A172 (cell line): ENCODE measurements around the gene PDF. TPM values are rescaled to one million over a fixed set of nuclear protein-coding genes. Genes with fewer than 3 reads are reported as not detected.

ENCODE experiments used
- DNase-seq: peaks from one replicate; pipeline ENCODE4 v3.0.0-alpha.2; 2015; ENCODE audit warnings: low spot score
- total RNA-seq: library from RNA; depleted of rRNA; stranded (reverse); fragments of >200 nt; shearing (Covaris generic); gene quantifications from 2 replicates; pipeline ENCODE4 v1.2.3, GENCODE V29; 2014

The PDF gene
- total RNA-seq, 1 experiment from 2014 or later = 68.4 TPM

DNA sequence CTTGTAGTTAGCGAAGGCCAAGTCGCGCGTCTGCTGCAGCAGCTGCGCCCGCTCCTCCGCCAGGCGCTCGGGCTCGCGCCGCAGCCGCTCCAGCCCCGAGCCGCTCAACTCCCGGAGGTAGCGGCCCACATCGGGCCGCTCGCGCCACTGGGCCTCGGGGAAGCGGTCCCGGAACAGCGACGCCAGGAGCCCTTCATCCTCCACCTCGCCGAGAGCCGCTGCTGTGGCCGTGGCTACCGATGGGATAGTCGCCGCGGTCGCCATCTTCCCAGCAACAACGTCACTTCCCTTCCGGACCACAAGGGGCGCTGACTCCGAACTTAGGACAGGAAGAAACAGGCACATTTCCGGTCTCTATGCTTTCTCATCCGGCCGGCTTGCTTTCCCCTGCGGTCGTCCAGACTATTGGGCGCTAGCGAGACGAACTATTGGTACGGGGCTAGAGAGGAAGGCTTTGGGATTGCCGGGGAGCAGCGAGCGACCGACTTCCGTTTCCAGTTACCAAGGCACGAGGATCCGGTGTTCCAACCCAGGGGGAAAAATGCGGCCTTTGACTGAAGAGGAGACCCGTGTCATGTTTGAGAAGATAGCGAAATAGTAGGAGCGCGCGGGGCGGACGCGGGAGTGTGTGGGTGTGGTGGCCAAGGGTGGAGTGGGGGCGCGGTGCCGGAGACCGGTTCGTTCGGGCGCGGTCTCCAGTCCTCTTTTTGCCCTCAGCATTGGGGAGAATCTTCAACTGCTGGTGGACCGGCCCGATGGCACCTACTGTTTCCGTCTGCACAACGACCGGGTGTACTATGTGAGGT lies 9.1 kb upstream of the PDF start, which contains the start of the genes COG8 and NIP7:
TSS of gene COG8 (minus strand) at position 276 of the 806 bp plus-strand sequence. CDS start at position 264, 12 bp downstream.
TSS of gene NIP7 (plus strand) at position 484 of the 806 bp plus-strand sequence. CDS start at position 542, 58 bp downstream.
- peak; percentile 98 for DNase-seq

DNA sequence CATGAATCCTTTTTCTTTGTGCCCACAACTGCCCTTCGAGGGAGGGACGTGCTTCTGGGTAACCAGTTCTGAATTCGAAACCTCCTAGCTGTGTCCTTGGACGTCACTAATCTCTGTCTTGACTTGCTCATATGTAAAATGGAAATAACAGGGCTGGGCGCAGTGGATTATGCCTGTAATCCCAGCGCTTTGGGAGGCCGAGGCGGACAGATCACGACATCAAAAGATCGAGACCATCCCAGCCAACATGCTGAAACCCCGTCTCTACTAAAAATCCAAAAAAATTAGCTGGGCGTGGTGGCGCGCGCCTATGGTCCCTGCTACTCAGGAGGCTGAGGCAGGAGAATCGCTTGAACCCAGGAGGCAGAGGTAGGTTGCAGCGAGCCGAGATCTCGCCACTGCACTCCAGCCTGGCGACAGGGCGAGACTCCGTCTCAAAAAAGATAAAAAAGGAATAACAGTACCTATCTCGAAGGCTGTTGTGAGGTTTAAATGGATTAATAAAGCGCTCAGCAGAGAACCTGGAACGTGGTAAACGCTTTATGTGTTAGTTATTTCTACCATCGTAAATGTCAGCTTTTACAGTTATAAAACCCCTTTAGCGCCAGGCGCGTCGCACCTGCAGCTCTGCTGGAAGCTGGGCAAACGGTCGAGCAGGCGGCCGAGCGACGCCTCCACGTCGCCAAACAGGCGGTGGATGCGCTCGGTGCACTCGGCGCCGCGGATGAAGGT lies 8.3 kb upstream of the PDF start:
- no peak for DNase-seq

DNA sequence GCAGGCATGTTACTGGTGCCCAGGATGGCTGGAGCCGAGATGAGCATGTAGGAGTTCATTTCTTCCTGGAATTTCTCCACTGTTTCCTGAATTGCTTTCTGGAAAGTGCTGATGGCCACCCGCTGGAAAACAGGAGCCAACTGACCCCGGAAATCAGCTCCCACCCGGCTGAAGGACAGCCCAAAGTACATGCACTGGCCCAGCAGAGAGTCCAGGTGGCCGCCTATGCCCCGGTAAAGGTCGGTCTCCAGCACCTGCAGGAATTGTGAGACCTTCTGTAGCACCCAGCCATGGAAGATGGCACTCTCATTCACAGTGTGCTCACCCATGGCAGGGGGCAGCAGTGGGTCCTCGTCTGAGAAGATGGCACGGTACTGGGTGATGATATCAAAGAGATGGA lies 4.3 kb upstream of the PDF start:
- no peak for DNase-seq

DNA sequence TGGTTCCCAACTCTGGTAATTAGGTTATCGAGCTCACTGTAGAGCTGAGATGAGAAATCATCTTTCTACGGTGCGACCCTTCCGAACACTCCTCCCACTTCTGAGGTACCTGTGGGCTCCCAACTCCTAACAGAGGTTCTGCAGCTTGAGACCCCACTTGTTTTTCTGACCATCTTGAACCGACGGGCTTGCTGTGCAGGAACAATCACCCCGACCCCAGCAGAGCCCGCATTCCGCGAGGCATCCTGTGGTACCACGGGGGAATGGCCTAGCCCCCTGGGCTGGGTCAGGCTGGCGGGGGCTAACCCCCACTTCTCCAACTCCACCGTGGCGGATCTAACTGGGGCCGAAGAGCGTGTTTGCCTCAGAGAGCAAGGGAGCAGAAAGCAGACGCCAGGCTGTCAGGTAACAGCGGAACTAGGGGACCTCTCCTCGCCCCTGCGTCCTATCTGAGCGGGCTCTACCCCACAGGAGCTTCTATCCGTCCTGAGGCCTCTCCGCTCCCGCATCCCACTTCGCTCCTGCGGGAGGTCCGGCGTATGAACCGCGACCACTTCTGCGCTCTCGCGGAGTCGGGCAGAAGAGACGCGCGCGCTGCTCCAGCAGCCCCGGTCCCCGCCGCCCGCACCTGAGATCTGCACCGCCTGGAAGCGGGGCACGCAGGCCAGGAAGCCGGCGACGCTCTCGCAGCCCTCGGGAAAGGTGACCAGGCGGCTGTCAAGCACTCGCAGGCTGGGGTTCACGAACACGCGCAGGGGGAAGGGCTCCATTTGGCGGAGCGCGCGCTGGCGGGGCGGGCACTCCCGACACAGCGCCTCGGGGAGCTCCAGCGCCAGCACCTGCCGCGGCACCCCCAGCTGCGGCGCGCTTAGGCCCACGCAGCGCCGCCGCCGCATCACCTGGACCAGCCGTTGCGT lies 761 bp downstream of the PDF start:
- DNase-seq = no peak

DNA sequence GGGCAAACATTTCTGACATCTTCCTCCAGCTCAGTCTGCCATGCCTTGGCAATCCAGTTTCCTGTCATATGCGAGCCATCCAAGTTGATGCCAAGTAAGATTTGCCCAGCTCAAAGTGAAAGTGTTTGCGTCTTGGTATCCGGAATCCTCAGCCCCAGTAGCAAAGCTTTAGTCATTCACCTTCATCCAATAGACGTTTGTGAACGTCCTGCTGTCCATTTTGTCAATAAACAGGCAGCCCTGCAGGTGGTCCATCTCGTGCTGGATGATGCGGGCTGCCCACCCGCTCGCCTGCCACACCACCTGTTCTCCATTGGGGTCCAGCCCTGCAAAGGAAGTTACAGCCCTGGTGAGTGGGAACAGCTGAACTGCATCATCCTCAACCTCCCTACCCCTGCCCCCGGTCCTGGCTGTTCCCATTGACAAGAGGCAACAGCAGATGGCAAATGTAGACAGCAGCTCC lies 1.5 kb downstream of the PDF start:
- peak; percentile 55 for DNase-seq

DNA sequence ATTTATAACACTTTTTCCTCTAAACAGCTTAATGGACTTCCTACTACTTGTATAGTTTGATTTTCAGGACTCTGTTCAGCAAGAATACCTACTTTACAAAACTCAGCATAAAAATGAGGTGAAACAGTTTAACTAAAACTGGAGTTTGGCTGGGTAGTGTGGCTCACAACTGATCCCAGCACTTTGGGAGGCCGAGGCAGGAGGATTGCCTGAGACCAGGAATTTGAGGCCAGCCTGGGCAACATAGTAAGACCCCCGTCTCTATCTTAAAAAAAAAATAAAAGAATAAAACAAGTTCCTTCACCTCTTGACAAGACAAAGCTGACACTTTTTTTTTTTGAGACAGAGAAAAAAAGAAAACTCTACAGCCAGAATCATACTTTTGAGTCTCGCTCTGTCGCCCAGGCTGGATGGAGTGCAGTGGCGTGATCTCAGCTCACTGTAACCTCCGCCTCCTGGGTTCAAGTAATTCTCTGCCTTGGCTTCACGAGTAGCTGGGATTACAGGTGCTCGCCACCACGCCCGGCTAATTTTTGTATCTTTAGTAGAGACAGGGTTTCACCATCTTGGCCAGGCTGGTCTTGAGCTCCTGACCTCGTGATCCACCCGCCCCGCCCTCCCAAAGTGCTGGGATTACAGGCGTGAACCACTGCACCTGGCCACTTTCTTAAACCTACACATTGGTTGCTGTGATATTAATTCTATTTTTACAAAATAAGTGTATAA lies 2.6 kb downstream of the PDF start:
- no peak for DNase-seq

DNA sequence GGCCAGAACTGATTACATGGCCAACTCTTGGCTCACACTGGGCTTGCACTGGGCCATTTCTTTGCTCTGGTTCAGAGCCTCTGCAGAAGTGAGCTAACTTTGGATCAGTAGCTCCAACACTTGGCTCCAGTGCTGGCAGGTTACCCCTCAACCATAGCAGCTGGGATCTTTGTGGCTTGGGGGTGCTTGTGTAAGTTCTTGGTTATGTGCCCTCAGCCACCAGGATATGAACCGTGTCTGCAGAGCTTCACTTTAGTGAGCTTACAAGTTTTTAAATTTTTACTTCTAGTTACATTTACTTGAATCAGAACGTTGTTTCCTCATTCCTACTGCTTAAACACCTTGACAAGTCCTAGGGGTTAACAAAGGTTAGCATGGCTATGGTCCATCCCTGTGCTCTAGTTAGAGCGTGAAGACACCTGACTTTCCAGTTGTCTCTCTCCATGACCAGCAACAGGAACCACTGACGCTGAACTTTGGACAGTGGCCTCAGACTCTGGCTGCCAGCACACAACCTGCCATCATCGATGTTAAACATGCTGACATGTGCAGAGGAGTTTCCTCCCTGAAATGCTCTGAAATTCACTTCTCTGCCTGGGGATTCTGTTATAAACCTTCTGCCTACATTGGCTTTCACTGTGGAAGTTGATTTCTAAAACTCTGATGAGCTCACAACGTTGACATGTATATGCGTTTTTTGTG lies 4.1 kb downstream of the PDF start:
- no peak for DNase-seq

DNA sequence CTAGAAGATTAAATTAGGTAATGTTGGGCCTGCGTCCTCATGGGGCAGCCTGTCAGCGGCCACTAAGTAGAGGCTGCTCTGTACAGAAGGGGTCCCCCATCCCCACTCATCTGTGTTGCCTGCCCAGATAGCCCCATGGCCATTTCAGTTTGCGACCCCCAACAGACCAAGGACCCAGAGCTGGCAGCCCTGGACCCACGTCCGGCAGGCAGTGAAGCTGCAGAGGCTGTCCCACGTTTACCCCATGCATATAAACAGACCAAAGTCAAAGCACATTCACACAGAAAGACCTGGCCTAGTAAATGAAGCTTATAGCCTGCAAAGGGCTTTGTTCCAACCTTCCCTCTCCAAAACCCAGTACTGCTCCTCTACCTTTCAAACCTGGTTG lies 4.6 kb downstream of the PDF start:
- DNase-seq = no peak

DNA sequence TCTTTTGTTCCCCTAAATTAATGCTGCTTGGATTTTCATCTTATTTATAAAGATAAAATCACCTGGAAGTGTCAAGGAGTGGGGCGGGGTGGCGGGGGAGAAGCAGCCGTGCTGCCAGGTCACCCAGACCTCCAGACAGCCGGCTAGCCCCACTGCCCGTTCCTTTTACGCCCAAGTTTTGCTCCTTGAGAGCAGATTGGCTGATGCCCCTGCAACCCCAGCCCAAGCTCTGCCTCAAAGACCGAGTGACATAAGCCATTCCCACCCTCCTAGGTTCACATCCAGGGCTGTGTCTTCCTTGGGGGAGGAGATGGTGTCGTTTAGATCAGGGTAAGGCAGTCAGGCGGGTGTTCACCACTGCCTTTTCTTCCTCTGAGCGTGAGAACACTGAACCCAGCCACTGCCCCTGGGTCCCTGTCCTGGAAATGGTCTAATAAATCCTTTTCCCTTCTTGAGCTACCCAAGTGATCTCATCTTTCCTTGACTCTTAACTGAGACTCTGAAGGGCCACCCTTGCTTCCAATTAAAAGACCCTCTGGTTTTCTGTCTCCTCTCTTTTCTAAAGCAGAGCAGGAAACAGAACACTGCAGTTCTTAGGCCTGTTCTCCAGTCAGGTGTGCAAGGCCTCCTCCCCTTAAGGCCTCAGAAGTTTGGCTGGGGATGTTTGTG lies 5.7 kb downstream of the PDF start:
- no peak for DNase-seq

DNA sequence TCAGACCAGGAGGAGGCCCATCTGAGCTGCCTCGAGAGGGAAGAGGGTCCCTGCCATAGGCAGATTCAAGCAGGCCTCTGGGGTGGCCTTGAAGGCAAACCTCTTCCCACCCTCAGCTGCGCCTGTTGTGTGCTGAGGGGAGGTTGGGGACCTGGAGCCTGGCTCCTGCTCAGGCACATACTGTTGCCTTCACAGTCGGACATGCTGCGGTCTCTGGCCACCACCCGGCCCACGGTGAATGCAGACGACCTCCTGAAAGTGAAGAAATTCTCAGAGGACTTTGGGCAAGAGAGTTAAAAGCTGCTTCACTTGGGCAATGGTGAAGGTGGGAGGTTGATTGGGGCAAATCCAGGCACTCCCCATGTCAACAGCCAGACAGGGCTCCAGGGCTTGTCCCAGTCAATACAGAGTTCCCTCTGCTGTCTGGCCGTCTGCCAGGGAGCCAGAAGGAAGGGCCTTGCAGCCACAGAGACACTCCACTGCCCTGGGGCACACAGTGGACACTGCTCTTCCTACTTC lies 6.3 kb downstream of the PDF start:
- DNase-seq = no peak

DNA sequence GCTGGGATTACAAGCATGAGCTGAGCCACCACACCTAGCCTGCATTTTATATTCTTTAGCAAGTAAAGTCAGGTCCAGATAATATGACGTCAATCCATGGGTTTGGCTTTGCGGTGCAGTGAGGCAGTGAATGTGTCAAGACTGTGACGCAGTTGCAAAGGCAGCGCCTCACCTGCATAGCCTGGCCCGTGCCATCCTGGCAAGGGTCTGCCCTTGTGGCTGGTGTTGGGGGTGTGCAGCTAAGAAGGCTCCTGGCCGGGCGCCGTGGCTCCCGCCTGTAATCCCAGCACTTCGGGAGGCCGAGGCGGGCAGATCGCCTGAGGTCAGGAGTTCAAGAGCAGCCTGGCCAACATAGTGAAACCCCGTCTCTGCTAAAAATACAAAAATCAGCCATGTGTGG lies 7.0 kb downstream of the PDF start:
- no peak for DNase-seq

DNA sequence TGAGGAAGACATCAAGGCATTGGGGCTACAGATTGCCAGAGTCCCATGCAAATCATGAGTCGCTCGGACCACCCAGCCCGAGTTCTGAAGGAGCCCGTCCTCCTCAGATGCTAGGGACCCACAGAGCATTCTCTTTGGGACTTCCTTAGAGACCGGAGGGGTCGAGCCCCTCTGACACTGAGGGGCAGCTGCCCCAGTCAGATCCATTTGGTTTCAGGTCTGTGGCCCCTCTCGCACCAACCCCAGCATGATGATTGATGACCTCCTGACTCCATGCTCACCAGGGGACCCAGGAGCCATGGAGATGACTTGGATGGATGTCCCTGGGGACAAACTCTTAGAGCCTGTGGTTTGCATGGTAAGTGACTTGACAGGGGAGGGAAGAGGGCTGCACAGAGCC lies 8.0 kb downstream of the PDF start:
- DNase-seq = no peak

DNA sequence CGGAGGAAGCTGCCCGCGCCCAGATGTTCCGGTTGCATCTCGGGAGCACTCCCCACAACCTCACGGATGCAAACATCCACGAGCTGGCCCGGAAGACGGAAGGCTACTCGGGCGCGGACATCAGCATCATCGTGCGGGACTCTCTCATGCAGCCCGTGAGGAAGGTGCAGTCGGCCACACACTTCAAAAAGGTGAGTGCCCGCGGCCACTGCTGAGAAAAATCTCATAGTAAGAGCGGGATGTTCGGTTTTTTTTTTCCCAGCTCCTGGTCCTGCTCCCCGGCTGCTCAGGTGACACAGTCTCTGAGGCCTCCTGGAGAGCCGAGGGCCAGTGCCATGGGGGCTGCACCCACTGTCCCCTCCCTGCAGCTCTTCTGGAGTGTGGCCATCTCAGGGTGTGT lies 9.3 kb downstream of the PDF start:
- DNase-seq = no peak

DNA sequence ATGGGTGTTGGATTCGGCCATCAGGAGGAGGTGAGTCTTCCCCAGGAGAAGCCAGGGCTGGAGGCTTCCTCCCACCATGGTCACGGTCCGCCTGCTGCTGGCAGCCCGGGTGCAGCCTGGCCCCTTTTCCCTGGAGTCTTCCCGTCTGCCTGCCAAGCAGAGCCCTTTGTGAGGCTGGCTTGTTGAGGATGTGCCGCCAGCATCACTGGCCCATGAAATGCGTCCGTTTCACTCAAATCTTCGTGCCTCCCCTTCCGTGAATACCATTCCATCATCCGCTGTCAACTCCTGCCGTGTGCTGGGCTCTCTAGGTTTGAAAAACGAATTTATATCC lies 9.7 kb downstream of the PDF start:
- no peak for DNase-seq

DNA sequence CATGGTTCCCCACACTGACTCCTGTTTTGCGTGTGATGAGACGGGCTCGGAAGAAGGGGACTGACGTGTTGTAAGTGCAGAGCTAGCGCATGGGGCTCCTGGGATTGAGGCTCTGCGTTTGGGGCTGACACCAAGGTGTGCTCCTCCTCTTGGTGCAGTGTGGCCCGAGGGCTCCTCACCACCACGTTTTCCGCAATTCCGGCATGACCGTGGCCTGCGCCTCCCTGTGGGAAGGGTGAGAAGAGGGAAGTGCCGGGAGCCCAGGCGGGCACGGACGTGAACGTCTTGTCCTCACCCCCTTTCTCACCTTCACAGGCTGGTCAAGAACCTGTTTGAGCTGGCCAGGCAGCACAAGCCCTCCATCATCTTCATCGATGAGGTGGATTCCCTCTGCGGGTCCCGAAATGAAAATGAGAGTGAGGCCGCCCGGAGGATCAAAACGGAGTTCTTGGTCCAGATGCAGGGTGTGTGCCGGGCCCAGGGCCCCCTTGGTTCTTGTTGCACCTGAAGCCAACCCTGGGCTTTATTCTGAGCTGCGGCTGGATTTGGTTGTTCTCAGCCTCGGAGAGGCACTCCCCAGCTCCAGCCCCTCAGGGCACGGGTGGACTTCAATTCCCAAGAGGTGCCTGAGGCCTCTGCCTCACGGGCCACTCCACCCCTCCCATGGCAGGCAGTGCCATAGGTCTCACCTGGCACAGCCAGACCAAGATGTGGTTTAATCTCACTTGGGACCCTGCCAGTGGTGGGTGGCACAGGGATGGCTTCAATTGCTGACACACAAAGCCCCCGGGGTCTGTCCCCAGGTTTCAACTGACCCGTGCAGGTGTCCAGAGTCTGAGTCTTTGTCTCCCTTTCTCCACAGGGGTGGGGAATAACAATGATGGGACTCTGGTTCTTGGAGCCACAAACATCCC lies 10.3 kb downstream of the PDF start:
- no peak for DNase-seq

DNA sequence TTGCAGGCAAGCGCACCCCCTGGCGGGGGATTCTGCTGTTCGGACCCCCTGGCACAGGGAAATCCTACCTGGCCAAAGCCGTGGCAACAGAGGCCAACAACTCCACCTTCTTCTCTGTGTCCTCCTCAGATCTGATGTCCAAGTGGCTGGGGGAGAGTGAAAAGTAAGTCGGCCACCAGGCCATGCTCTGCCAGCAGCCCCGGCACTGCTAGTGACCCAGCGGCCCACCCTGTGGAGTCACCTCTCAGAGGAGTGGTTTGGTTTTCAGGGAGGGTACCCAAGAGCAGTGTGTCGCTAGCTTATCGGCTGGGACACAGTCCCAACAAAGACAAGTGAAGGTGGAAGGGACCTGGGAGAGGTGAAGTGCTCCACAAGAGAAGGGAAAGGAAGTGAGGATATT lies 11.0 kb downstream of the PDF start:
- DNase-seq = no peak

DNA sequence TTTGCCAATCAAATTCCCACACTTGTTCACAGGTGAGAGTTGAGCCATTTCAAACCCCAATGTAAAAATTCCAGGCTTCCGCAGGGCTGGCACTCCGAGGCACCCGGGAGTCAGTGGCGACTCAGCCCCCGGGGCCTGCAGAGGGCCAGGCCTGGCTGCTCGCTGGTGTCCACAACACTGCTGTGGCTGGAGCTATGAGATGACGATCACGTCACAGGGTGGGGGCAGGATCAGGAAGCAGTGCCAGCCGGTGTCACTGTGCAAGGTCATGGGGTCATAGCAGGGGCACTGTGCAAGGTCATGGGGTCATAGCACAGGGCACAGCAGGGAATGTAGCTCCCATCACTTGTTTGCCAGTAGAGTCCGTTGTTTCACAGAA lies 11.5 kb downstream of the PDF start:
- DNase-seq = no peak

DNA sequence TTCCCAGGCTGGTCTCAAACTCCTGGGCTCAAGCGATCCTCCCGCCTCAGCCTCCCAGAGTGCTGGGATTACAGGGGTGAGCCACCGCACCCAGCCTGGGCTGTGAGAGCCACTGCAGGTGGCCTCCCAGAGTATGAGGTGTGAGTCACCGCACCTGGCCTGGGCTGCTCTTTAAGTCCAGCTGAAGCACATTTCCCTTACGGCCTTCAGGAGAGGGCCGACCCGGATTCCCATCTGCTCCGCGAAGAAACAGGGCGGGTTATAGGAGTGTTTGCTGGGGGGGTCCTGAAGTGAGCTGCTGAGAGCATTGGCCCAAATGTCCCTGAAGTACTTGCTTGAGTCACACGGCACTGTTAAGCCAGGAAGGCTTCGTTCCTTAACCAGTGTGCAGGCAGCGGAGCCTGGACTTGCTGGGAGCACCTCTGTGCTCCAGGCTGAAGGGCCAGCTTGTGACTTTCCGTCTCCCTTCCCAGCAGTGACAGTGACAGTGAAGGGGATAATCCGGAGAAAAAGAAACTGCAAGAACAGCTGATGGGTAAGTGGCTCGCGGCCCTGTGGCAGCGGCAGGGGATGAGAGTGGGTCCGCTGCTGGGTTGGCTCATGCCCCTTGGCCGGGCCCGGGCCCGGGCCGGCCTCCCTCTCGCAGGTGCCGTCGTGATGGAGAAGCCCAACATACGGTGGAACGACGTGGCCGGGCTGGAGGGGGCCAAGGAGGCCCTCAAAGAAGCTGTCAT lies 12.0 kb downstream of the PDF start:
- no peak for DNase-seq
